ENCODE results near the gene WWOX.

WWOX gene

DNA sequence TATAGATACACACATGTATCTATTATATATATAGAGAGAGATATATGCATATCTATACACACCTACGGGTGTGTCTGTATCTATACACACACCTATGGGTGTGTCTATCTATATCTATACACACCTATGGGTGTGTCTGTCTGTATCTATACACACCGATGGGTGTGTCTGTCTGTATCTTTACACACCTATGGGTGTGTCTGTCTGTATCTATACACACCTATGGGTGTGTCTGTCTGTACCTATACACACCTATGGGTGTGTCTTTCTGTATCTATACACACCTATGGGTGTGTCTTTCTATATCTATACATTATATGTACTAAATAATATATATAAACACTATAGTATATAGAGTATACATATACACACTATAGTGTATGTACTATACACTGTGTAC is 762.6 kb downstream of the WWOX start:
- TF ChIP-seq FOXP2 (optimal IDR thresholded peaks at IDR 0.05; ENCODE audit: borderline replicate concordance, extremely low read depth, extremely low read length, insufficient read depth): no peak
- no peak for TF ChIP-seq SIN3A (IDR thresholded peaks at IDR 0.05; ENCODE audit: borderline replicate concordance, insufficient read depth, low read length)
- TF ChIP-seq TAF1 (IDR thresholded peaks at IDR 0.05; ENCODE audit: borderline replicate concordance, insufficient read depth, low read length): no peak
- TF ChIP-seq, protein P1, sequence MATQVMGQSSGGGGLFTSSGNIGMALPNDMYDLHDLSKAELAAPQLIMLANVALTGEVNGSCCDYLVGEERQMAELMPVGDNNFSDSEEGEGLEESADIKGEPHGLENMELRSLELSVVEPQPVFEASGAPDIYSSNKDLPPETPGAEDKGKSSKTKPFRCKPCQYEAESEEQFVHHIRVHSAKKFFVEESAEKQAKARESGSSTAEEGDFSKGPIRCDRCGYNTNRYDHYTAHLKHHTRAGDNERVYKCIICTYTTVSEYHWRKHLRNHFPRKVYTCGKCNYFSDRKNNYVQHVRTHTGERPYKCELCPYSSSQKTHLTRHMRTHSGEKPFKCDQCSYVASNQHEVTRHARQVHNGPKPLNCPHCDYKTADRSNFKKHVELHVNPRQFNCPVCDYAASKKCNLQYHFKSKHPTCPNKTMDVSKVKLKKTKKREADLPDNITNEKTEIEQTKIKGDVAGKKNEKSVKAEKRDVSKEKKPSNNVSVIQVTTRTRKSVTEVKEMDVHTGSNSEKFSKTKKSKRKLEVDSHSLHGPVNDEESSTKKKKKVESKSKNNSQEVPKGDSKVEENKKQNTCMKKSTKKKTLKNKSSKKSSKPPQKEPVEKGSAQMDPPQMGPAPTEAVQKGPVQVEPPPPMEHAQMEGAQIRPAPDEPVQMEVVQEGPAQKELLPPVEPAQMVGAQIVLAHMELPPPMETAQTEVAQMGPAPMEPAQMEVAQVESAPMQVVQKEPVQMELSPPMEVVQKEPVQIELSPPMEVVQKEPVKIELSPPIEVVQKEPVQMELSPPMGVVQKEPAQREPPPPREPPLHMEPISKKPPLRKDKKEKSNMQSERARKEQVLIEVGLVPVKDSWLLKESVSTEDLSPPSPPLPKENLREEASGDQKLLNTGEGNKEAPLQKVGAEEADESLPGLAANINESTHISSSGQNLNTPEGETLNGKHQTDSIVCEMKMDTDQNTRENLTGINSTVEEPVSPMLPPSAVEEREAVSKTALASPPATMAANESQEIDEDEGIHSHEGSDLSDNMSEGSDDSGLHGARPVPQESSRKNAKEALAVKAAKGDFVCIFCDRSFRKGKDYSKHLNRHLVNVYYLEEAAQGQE (IDR thresholded peaks at IDR 0.05; ENCODE audit: insufficient read depth in 1 of 2, low read depth in 2 of 2, low read length in 2 of 2): no peak
- no peak for TF ChIP-seq POLR2AphosphoS5 (IDR thresholded peaks at IDR 0.05; ENCODE audit: low read depth, low read length)

DNA sequence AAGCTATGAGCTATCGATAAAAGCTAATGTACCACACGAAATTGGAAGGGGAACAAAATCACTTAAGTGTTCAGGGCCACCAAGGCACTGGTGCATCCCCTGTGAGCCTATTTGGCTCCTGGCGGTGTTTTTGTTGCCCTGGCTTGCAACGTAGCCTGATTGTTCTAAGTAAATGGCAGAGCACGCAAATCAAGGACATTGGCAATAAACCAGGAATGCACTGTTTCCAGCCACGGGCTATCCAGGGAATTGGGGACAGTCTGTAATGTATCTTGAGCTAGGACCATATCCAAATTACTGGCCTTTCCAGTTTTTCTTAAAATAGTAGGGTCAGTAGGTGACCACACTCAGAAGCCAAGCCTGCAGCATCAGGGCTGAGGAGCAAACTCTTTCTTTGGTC is 767.1 kb downstream of the WWOX start:
- TF ChIP-seq FOXP2 (optimal IDR thresholded peaks at IDR 0.05; ENCODE audit: borderline replicate concordance, extremely low read depth, extremely low read length, insufficient read depth) (no peak), TAF1 (IDR thresholded peaks at IDR 0.05; ENCODE audit: borderline replicate concordance, insufficient read depth, low read length) (no peak), POLR2AphosphoS5 (IDR thresholded peaks at IDR 0.05; ENCODE audit: low read depth, low read length) (no peak), SIN3A (IDR thresholded peaks at IDR 0.05; ENCODE audit: borderline replicate concordance, insufficient read depth, low read length) (no peak)
- TF ChIP-seq, protein P1 (IDR thresholded peaks at IDR 0.05; ENCODE audit: insufficient read depth in 1 of 2, low read depth in 2 of 2, low read length in 2 of 2): no peak

DNA sequence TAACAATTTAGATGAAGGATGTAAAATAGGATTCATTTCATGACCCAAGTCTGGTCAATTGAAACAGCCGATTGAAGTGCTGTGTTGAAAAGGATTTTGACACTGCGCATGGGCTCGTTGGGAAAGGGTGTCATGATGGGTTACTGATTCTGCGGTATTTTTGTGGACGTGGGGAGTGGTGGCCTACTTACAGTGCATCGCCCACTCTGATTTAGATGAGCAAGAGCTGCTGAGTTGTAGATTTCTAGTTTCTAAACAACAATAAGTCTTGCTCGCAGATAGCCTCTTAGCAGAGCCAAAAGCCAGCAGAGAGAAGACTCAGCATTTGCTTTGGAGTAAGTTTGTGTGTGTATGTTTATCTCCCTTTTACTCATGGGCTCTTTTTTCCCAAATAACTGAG is 770.0 kb downstream of the WWOX start:
- TF ChIP-seq POLR2AphosphoS5 (IDR thresholded peaks at IDR 0.05; ENCODE audit: low read depth, low read length): no peak
- no peak for TF ChIP-seq TAF1 (IDR thresholded peaks at IDR 0.05; ENCODE audit: borderline replicate concordance, insufficient read depth, low read length)
- no peak for TF ChIP-seq SIN3A (IDR thresholded peaks at IDR 0.05; ENCODE audit: borderline replicate concordance, insufficient read depth, low read length)
- TF ChIP-seq, protein P1 (IDR thresholded peaks at IDR 0.05; ENCODE audit: insufficient read depth in 1 of 2, low read depth in 2 of 2, low read length in 2 of 2): no peak
- no peak for TF ChIP-seq FOXP2 (optimal IDR thresholded peaks at IDR 0.05; ENCODE audit: borderline replicate concordance, extremely low read depth, extremely low read length, insufficient read depth)

DNA sequence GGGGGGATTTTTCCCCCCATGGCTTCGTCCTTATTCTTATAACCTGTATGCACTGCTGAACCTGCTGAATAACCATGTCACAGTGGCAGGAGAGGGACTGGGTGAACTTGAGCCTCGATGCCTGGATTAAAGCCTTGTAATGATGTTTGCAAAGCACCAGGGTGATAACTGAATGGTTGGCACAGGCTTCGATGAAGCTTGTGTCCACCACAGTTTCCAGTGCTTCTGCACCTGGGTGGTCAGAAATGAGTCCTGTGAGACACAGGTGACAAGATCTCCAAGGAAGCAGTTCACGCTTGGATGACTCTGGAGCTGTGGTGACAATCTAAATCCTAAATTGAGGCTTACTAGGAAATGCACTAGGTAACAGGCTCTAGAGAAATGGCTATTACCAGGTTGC is 771.8 kb downstream of the WWOX start:
- TF ChIP-seq POLR2AphosphoS5 (IDR thresholded peaks at IDR 0.05; ENCODE audit: low read depth, low read length): no peak
- no peak for TF ChIP-seq TAF1 (IDR thresholded peaks at IDR 0.05; ENCODE audit: borderline replicate concordance, insufficient read depth, low read length)
- TF ChIP-seq SIN3A (IDR thresholded peaks at IDR 0.05; ENCODE audit: borderline replicate concordance, insufficient read depth, low read length): no peak
- TF ChIP-seq FOXP2 (optimal IDR thresholded peaks at IDR 0.05; ENCODE audit: borderline replicate concordance, extremely low read depth, extremely low read length, insufficient read depth): no peak
- TF ChIP-seq, protein P1 (IDR thresholded peaks at IDR 0.05; ENCODE audit: insufficient read depth in 1 of 2, low read depth in 2 of 2, low read length in 2 of 2): no peak

DNA sequence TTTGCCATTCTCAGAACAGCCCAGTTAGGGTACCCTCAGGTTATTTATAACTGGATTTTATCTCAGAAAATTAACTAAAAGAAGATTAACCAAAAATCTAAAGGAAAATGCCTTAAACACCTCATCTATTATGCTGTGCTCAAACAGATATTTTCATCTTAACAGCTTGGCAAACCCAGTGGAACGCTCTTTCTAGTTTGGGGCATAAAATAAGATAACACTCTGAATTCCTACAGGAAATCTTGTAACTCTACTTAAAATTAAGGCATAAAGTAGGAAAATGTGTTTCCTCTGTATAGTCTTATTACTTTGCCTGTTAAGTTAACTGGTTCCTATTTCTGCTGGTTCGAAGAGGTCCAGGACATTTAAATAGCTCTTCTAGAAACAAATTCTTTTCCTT is 777.2 kb downstream of the WWOX start:
- TF ChIP-seq SIN3A (IDR thresholded peaks at IDR 0.05; ENCODE audit: borderline replicate concordance, insufficient read depth, low read length) (no peak), POLR2AphosphoS5 (IDR thresholded peaks at IDR 0.05; ENCODE audit: low read depth, low read length) (no peak), TAF1 (IDR thresholded peaks at IDR 0.05; ENCODE audit: borderline replicate concordance, insufficient read depth, low read length) (no peak), FOXP2 (optimal IDR thresholded peaks at IDR 0.05; ENCODE audit: borderline replicate concordance, extremely low read depth, extremely low read length, insufficient read depth) (no peak)
- TF ChIP-seq, protein P1 (IDR thresholded peaks at IDR 0.05; ENCODE audit: insufficient read depth in 1 of 2, low read depth in 2 of 2, low read length in 2 of 2): no peak
